K562 (cell line): ENCODE data around the gene ZNF749. TPM values are rescaled to one million over a fixed set of nuclear protein-coding genes. Genes with fewer than 3 reads are reported as not detected.

Experiments
- ATAC-seq: fragments of 200-7000 bp; cut with Tn5 transposase; 3 replicates; pipeline ENCODE4 v1.9.1; 2020; ENCODE audit warnings: moderate library complexity
- BruUV-seq: library from RNA; stranded (reverse); fragments of 400-500 nt; replicated peaks from 2 replicates; lab custom pipeline; 2021; lab: Mats Ljungman, UMichigan
- CTCF ChIA-PET: fragments of 300-600 bp; formaldehyde crosslinking; extraction: SDS; loops from one replicate; lab custom pipeline; 2021; ENCODE audit warnings: low intra/inter-chr PET ratio; lab: Yijun Ruan, JAX
- POLR2A ChIA-PET: fragments of 300-600, 350-650 bp; sonication (Branson Sonifier 250); formaldehyde crosslinking; extraction: SDS; loops from one replicate; lab custom pipeline; 2021; ENCODE audit warnings: antibody characterized with exemption, inconsistent platforms; lab: Yijun Ruan, JAX
- DNase-seq, 4 experiments: peaks; one replicate each; pipeline versions ENCODE4 v3.0.0 to v3.0.0-alpha.2; 2011 to 2018; ENCODE audit warnings: low spot score in 3 of 4, mixed read lengths in 3 of 4; ENCODE audit errors: extremely low read depth in 1 of 4
- FAIRE-seq: peaks from 2 replicates; lab custom pipeline; 2011; peaks lifted over from hg19 to GRCh38; lab: Jason Lieb, UNC
- H2AFZ ChIP-seq: 2 replicates; pipeline ENCODE4 v1.6.0; 2011; ENCODE audit warnings: low read depth, low read length, control low read depth, inconsistent platforms
- H3K27ac ChIP-seq: fragments of 200-600 bp; 3 replicates; pipeline ENCODE4 v1.8.0; 2011; ENCODE audit warnings: low read depth, mild to moderate bottlenecking, control low read depth, inconsistent platforms, low read length, moderate library complexity, mixed read lengths; ENCODE audit errors: extremely low read depth
- H3K27me3 ChIP-seq, 2 experiments: fragments of 300-600 bp in 1 of 2; 2 replicates in 1 of 2; 3 replicates in 1 of 2; pipeline versions ENCODE4 v1.6.0 to v1.8.0; 2011; ENCODE audit warnings: inconsistent platforms in 2 of 2, low read length in 2 of 2, mild to moderate bottlenecking in 1 of 2, mixed read lengths in 1 of 2, moderate library complexity in 1 of 2; ENCODE audit not compliant: control insufficient read depth in 2 of 2, insufficient read depth in 2 of 2
- H3K36me3 ChIP-seq: fragments of 300-600 bp; 3 replicates; pipeline ENCODE4 v1.8.0; 2011; ENCODE audit warnings: mild to moderate bottlenecking, low read length, inconsistent platforms; ENCODE audit not compliant: control insufficient read depth, insufficient read depth
- H3K4me1 ChIP-seq, 2 experiments: fragments of 200-600 bp in 1 of 2; replicated peaks in 1 of 2; 2 replicates in 1 of 2; 3 replicates in 1 of 2; pipeline versions ENCODE4 v1.5.1 to v1.8.0; 2011; ENCODE audit warnings: inconsistent platforms in 2 of 2, low read length in 2 of 2, mild to moderate bottlenecking in 1 of 2, mixed read lengths in 1 of 2, moderate library complexity in 1 of 2; ENCODE audit not compliant: control insufficient read depth in 2 of 2, insufficient read depth in 2 of 2
- H3K4me2 ChIP-seq: 2 replicates; pipeline ENCODE4 v1.6.1; 2011; ENCODE audit warnings: low read length, control low read depth, inconsistent platforms, mixed read lengths; ENCODE audit not compliant: insufficient read depth
- H3K4me3 ChIP-seq: fragments of 200-600 bp; sonication (generic), shearing (Covaris generic); 2 replicates; pipeline ENCODE4 v1.5.1; 2016; ENCODE audit warnings: control low read depth, inconsistent platforms
- H3K79me2 ChIP-seq: fragments of 200-600 bp; 3 replicates; pipeline ENCODE4 v1.8.0; 2011; ENCODE audit warnings: low read length, inconsistent platforms; ENCODE audit not compliant: control insufficient read depth, insufficient read depth
- H3K9ac ChIP-seq, 2 experiments: 2 replicates each; pipeline versions ENCODE4 v1.6.0 to v1.6.1; 2011; ENCODE audit warnings: low read depth in 2 of 2, low read length in 2 of 2, control low read depth in 1 of 2, inconsistent platforms in 1 of 2, mild to moderate bottlenecking in 1 of 2, mixed read lengths in 1 of 2; ENCODE audit not compliant: insufficient read depth in 1 of 2
- H3K9me1 ChIP-seq: one replicate; pipeline ENCODE4 v1.6.0; 2011; ENCODE audit warnings: inconsistent platforms, mild to moderate bottlenecking, low read length, moderate library complexity; ENCODE audit not compliant: control insufficient read depth, insufficient read depth
- H3K9me3 ChIP-seq: replicated peaks from 2 replicates; pipeline ENCODE4 v1.5.1; 2011; ENCODE audit warnings: low read depth, low read length, inconsistent platforms; ENCODE audit not compliant: control insufficient read depth, insufficient read depth
- H4K20me1 ChIP-seq: replicated peaks from 2 replicates; pipeline ENCODE4 v1.6.1; 2011; ENCODE audit warnings: low read length, inconsistent platforms, mixed read lengths; ENCODE audit not compliant: control insufficient read depth, insufficient read depth
- CEBPB ChIP-seq: fragments of 450-650 bp; IDR thresholded peaks from 2 replicates; pipeline ENCODE4 v1.6.1; 2016; ENCODE audit warnings: missing genetic modification characterization, missing compliant biosample characterization
- CEBPG ChIP-seq, 3 experiments: fragments of 200-800 bp in 1 of 3; sonication (Bioruptor generic) in 1 of 3; sonication (generic) in 1 of 3; formaldehyde crosslinking in 1 of 3; IDR thresholded peaks in 2 of 3; conservative IDR thresholded peaks in 1 of 3; 2 replicates each; pipeline versions ENCODE4 v1.6.1 to v1.8.0; 2016 to 2022; ENCODE audit warnings: missing compliant biosample characterization in 2 of 3, missing genetic modification characterization in 2 of 3, mild to moderate bottlenecking in 1 of 3, missing genetic modification reagents in 1 of 3
- ELF1 ChIP-seq: fragments of 200-800 bp; sonication (Bioruptor generic); IDR thresholded peaks from 2 replicates; pipeline ENCODE4 v1.6.1; 2016; ENCODE audit warnings: missing genetic modification characterization, missing compliant biosample characterization
- MECOM ChIP-seq: fragments of 250-450 bp; sonication (Bioruptor Pico); IDR thresholded peaks from 2 replicates; pipeline ENCODE4 v1.8.0; 2022; ENCODE audit warnings: inconsistent platforms
- MEF2D ChIP-seq: conservative IDR thresholded peaks from 2 replicates; pipeline ENCODE4 v1.6.1; 2016; ENCODE audit warnings: low read depth, missing genetic modification characterization, missing compliant biosample characterization
- NFIC ChIP-seq: fragments of 450-650 bp; IDR thresholded peaks from 2 replicates; pipeline ENCODE4 v1.6.1; 2017; ENCODE audit warnings: mild to moderate bottlenecking, inconsistent platforms
- NFIX ChIP-seq: fragments of 250-450 bp; sonication (Bioruptor Pico); IDR thresholded peaks from 2 replicates; pipeline ENCODE4 v1.4.0; 2020; ENCODE audit warnings: low read depth, mild to moderate bottlenecking, moderate library complexity
- PHF8 ChIP-seq: fragments of 200-600 bp; sonication (generic); IDR thresholded peaks from 2 replicates; pipeline ENCODE4 v1.6.1; 2012; ENCODE audit warnings: mixed run types, mild to moderate bottlenecking, inconsistent platforms, low read length, moderate library complexity, borderline replicate concordance
- ZNF212 ChIP-seq: fragments of 450-650 bp; formaldehyde crosslinking; IDR thresholded peaks from 2 replicates; pipeline ENCODE4 v1.4.0; 2020; ENCODE audit warnings: mild to moderate bottlenecking
- ZNF224 ChIP-seq: sonication (generic); formaldehyde crosslinking; IDR thresholded peaks from 2 replicates; pipeline ENCODE4 v1.8.0; 2022; ENCODE audit warnings: mild to moderate bottlenecking, missing genetic modification reagents
- ZNF263 ChIP-seq: sonication (generic); formaldehyde crosslinking; IDR thresholded peaks from 2 replicates; pipeline ENCODE4 v1.8.0; 2022; ENCODE audit warnings: mild to moderate bottlenecking, missing genetic modification reagents, borderline replicate concordance
- ZNF766 ChIP-seq: fragments of 200-800 bp; sonication (Bioruptor generic); conservative IDR thresholded peaks from 2 replicates; pipeline ENCODE4 v1.6.1; 2016; ENCODE audit warnings: missing genetic modification characterization, missing compliant biosample characterization
- WGBS: fragments of 100-300 bp; shearing (Covaris generic); methylation state at CpG from one replicate; pipeline ENCODE4 v1.1.6; 2016; ENCODE audit warnings: low coverage, mixed read lengths; ENCODE audit not compliant: insufficient coverage; ENCODE audit errors: missing lambda C conversion rate; 5-methylcytosine and 5-hydroxymethylcytosine counted together
- in situ Hi-C: fragments of 300-500 bp; cut with MboI; formaldehyde crosslinking; loops from 4 replicates; pipeline ENCODE4 v1.15.0; 2018; ENCODE audit warnings: inconsistent platforms, mixed read lengths
- intact Hi-C: fragments of 100-400 bp; cut with micrococcal nuclease; formaldehyde crosslinking; loops from 2 replicates; pipeline ENCODE4 v1.14.2; 2022
- polyA plus RNA-seq, 8 experiments: library from polyadenylated mRNA; depleted of rRNA in 4 of 8; stranded (reverse) in 5 of 8; unstranded in 3 of 8; fragments of >200 nt; fragmentation: Nextera tagmentation in 2 of 8; fragmentation: Illumina TruSeq in 1 of 8; extraction: Ambion mirVana in 2 of 8; extraction: Trizol in 1 of 8; gene quantifications; 2 replicates each; pipeline versions ENCODE4 v1.2.1 to v1.2.3, GENCODE V29; 2011 to 2014; ENCODE audit warnings: inconsistent platforms in 1 of 8, missing spikeins in 1 of 8
- total RNA-seq, 7 experiments: library from RNA; depleted of rRNA in 6 of 7; stranded (reverse); fragments of >200 nt in 6 of 7; fragmentation: Illumina TruSeq in 2 of 7; extraction: Trizol in 2 of 7; gene quantifications; 2 replicates each; pipeline versions ENCODE4 v1.2.1 to v1.2.3, GENCODE V29; 2011 to 2021; ENCODE audit warnings: low replicate concordance in 1 of 7
- TF ChIP-seq, protein P1 (sequence below): sonication (generic); formaldehyde crosslinking; IDR thresholded peaks from 2 replicates; pipeline ENCODE4 v1.8.0; 2023; ENCODE audit warnings: missing genetic modification reagents, mild to moderate bottlenecking, borderline replicate concordance

The ZNF749 gene
- total and polyA plus RNA-seq, 9 of the 15 experiments (the other 6 are each of a cell fraction or from before 2014, with no cell fraction given) = 5.3 to 33.2 (median 15.0) TPM

DNA sequence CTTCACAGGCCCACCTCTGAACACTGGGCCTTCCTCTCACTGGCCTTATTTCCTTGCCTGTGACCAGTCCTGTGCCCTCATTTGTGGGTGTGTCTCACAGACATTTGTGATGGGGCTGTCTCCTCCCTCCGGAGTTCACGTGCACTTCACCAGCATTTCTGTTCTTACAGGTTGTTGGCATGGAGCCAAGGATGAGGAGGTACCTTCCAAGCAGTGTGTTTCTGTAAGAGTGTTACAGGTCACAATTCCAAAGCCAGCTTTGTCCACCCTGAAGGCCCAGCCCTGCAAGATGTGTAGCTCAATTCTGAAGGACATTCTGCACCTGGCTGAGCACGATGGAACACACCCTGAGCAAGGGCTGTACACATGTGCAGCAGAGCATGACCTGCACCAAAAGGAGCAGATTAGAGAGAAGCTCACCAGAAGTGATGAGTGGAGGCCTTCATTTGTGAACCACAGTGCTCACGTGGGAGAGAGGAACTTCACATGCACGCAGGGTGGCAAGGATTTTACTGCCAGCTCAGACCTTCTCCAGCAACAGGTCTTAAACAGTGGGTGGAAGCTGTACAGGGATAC lies 8.1 kb downstream of the ZNF749 start:
- in situ Hi-C loops = no loop called here

DNA sequence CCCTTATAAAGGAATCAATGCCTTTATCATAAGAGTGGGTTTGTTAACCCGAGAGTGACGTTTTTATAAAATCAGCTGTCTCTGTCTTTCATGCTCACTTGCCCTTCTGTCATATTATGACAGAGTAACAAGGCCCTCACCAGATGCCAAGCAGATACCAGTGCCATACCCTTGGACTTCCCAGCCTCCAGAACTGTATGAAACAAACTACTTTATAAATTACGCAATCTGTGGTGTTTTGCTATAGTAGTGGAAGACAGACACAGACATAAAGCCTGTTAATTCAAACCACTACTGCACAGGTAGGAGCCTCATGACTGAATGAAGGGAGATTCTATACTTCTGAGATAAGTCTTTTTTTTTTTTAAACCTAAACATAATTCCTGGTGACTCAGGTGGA lies 17.2 kb downstream of the ZNF749 start:
- Histone ChIP-seq H3K27me3 (no peaks in the 10 kb centered on the region), H3K4me2 (no peak overlapping the region), H3K4me1 (no peaks in the 10 kb centered on the region), H3K79me2 (no peaks in the 10 kb centered on the region), H3K9me1 (no peaks in the 10 kb centered on the region), H3K9me3 (no peaks in the 10 kb centered on the region), H4K20me1 (no peaks in the 10 kb centered on the region), H3K9ac (no peak overlapping the region), H3K4me3 (no peak overlapping the region), H3K36me3 (no peaks in the 10 kb centered on the region), H3K27ac (no peak overlapping the region), H2AFZ (no peak overlapping the region)
- no peak for ATAC-seq
- POLR2A ChIA-PET = no interaction called here
- intact Hi-C loops (no loop called here), in situ Hi-C loops (no loop called here)
- DNase-seq = no peak
- CTCF ChIA-PET = no interaction called here
- BruUV-seq = no TSS peak
- 37% methylated on average over 3 of the region's 3 CpGs for WGBS
- no peak for FAIRE-seq
- TF ChIP-seq MEF2D (tag) (no peak), CEBPG (CRISPR knock-in tag; IDR thresholded peaks at IDR 0.05) (no peak), CEBPG (tag; conservative IDR thresholded peaks at IDR 0.05 in 1 of 2, IDR thresholded peaks at IDR 0.05 in 1 of 2) (peak; percentile 43 to 79; a peak in 3 of 4 replicates), ZNF212 (CRISPR knock-in tag) (no peak), PHF8 (no peak), CEBPB (tag) (peak; percentile 61), ZNF224 (CRISPR knock-in tag) (no peak), ZNF766 (CRISPR knock-in tag) (no peak)
- TF ChIP-seq, protein P1, sequence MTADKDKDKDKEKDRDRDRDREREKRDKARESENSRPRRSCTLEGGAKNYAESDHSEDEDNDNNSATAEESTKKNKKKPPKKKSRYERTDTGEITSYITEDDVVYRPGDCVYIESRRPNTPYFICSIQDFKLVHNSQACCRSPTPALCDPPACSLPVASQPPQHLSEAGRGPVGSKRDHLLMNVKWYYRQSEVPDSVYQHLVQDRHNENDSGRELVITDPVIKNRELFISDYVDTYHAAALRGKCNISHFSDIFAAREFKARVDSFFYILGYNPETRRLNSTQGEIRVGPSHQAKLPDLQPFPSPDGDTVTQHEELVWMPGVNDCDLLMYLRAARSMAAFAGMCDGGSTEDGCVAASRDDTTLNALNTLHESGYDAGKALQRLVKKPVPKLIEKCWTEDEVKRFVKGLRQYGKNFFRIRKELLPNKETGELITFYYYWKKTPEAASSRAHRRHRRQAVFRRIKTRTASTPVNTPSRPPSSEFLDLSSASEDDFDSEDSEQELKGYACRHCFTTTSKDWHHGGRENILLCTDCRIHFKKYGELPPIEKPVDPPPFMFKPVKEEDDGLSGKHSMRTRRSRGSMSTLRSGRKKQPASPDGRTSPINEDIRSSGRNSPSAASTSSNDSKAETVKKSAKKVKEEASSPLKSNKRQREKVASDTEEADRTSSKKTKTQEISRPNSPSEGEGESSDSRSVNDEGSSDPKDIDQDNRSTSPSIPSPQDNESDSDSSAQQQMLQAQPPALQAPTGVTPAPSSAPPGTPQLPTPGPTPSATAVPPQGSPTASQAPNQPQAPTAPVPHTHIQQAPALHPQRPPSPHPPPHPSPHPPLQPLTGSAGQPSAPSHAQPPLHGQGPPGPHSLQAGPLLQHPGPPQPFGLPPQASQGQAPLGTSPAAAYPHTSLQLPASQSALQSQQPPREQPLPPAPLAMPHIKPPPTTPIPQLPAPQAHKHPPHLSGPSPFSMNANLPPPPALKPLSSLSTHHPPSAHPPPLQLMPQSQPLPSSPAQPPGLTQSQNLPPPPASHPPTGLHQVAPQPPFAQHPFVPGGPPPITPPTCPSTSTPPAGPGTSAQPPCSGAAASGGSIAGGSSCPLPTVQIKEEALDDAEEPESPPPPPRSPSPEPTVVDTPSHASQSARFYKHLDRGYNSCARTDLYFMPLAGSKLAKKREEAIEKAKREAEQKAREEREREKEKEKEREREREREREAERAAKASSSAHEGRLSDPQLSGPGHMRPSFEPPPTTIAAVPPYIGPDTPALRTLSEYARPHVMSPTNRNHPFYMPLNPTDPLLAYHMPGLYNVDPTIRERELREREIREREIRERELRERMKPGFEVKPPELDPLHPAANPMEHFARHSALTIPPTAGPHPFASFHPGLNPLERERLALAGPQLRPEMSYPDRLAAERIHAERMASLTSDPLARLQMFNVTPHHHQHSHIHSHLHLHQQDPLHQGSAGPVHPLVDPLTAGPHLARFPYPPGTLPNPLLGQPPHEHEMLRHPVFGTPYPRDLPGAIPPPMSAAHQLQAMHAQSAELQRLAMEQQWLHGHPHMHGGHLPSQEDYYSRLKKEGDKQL (CRISPR knock-in tag) = no peak

More for the DNA sequence above, 8.1 kb downstream of the ZNF749 start:
- ATAC-seq (no peak), FAIRE-seq (no peak), DNase-seq (no peak)
- Histone ChIP-seq H3K36me3 (peaks cover 37% of the 10 kb centered on the region), H3K9me3 (peaks cover 9% of the 10 kb centered on the region), H4K20me1 (no peaks in the 10 kb centered on the region), H3K4me2 (no peak overlapping the region), H2AFZ (no peak overlapping the region), H3K27me3 (no peaks in the 10 kb centered on the region), H3K27ac (no peak overlapping the region), H3K4me1 (no peaks in the 10 kb centered on the region; a peak in 1 of 5 replicates), H3K4me3 (no peak overlapping the region), H3K9ac (no peak overlapping the region), H3K9me1 (no peaks in the 10 kb centered on the region), H3K79me2 (peaks cover 36% of the 10 kb centered on the region)
- TF ChIP-seq ELF1 (tag) = no peak
- no peak for TF ChIP-seq MECOM
- TF ChIP-seq ZNF263 (CRISPR knock-in tag) = no peak
- peak; percentile 97 for TF ChIP-seq NFIC
- TF ChIP-seq NFIX = peak; percentile 86
- WGBS = 66% methylated on average over 5 of the region's 5 CpGs
- POLR2A ChIA-PET = interaction anchor here (0.5 kb wide), 1 partner anchor 32 kb away, joined by 3 read pairs; no protein-coding TSS in a partner anchor
- BruUV-seq = no TSS peak
- CTCF ChIA-PET = no interaction called here
- intact Hi-C loops = no loop called here
